ENCODE measurements around the gene MGAT4A. TPM values are rescaled to one million over a fixed set of nuclear protein-coding genes. Genes with fewer than 3 reads are reported as not detected.

The MGAT4A gene
- total and polyA plus RNA-seq, 10 of the 15 experiments (the other 5 are each of a cell fraction or from before 2014, with no cell fraction given), result 4.3 to 23.4 (median 13.6) TPM

DNA sequence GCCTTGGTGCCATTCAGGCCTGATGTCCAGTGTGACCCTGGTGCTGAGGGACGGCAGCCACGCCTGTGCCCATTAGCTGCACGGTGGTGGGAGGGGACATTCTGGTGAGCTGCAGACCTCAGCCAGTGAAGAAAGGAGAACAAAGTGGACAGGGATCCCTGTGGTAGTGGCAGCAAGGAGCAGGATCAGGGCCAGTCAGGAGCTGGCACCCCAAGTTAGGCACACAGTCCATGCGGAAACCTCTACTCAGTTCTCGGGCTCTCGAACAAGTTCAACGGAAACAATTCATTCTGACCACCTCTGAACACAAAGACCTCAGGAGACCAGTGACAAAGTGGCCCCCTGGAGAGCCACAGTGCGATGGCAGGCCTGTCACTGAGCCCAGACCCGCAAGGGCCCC is 152.7 kb downstream of the MGAT4A start:
- peaks cover 8% of the 10 kb centered on the region; the same call in 1 of the 2 replicates for H3K4me1 ChIP-seq (ENCODE audit: control insufficient read depth, insufficient read depth, low read length)
- FAIRE-seq (no peak), ATAC-seq (no peak), DNase-seq (ENCODE audit: low read depth, low spot score) (no peak)
- no peak overlapping the region for H3K4me3 ChIP-seq
- in situ Hi-C loops (cut with MboI) (no loop called here), intact Hi-C loops (cut with micrococcal nuclease; ENCODE audit: unreplicated experiment) (no loop called here)
- no peak overlapping the region for H2AFZ ChIP-seq (ENCODE audit: control insufficient read depth, low read depth, low read length)
- TSS peak; percentile 3 for BruUV-seq (replicated peaks)
- WGBS (ENCODE audit: insufficient coverage, insufficient replicate concordance, low lambda C conversion rate, missing lambda C conversion rate), result 100% methylated on average over 9 of the region's 9 CpGs
- no peaks in the 10 kb centered on the region for H4K20me1 ChIP-seq (ENCODE audit: control insufficient read depth, insufficient read depth)
- RAD21 ChIA-PET (ENCODE audit: unreplicated experiment), result no interaction called here
- H3K9ac ChIP-seq (ENCODE audit: control insufficient read depth, insufficient read depth, low read length), result no peak overlapping the region
- POLR2A ChIA-PET, result no interaction called here
- H3K79me2 ChIP-seq (ENCODE audit: control insufficient read depth, insufficient read depth, low read length), result no peaks in the 10 kb centered on the region
- TF ChIP-seq SIN3A (IDR thresholded peaks at IDR 0.05; ENCODE audit: low read depth, low read length) (no peak), EZH2 (IDR thresholded peaks at IDR 0.05; ENCODE audit: borderline replicate concordance, control insufficient read depth, low read depth, low read length) (no peak), WRNIP1 (IDR thresholded peaks at IDR 0.05; ENCODE audit: borderline replicate concordance, low read depth, low read length) (no peak), SUZ12 (IDR thresholded peaks at IDR 0.05; ENCODE audit: unreplicated experiment) (no peak), CREB1 (IDR thresholded peaks at IDR 0.05; ENCODE audit: low read depth) (no peak), RAD51 (IDR thresholded peaks at IDR 0.05) (no peak), NFYA (IDR thresholded peaks at IDR 0.05; ENCODE audit: borderline replicate concordance, low read depth, low read length) (no peak), ASH2L (IDR thresholded peaks at IDR 0.05; ENCODE audit: borderline replicate concordance, low read depth) (no peak), POLR2AphosphoS5 (IDR thresholded peaks at IDR 0.05; ENCODE audit: low read length) (no peak)
- TF ChIP-seq, protein P1, sequence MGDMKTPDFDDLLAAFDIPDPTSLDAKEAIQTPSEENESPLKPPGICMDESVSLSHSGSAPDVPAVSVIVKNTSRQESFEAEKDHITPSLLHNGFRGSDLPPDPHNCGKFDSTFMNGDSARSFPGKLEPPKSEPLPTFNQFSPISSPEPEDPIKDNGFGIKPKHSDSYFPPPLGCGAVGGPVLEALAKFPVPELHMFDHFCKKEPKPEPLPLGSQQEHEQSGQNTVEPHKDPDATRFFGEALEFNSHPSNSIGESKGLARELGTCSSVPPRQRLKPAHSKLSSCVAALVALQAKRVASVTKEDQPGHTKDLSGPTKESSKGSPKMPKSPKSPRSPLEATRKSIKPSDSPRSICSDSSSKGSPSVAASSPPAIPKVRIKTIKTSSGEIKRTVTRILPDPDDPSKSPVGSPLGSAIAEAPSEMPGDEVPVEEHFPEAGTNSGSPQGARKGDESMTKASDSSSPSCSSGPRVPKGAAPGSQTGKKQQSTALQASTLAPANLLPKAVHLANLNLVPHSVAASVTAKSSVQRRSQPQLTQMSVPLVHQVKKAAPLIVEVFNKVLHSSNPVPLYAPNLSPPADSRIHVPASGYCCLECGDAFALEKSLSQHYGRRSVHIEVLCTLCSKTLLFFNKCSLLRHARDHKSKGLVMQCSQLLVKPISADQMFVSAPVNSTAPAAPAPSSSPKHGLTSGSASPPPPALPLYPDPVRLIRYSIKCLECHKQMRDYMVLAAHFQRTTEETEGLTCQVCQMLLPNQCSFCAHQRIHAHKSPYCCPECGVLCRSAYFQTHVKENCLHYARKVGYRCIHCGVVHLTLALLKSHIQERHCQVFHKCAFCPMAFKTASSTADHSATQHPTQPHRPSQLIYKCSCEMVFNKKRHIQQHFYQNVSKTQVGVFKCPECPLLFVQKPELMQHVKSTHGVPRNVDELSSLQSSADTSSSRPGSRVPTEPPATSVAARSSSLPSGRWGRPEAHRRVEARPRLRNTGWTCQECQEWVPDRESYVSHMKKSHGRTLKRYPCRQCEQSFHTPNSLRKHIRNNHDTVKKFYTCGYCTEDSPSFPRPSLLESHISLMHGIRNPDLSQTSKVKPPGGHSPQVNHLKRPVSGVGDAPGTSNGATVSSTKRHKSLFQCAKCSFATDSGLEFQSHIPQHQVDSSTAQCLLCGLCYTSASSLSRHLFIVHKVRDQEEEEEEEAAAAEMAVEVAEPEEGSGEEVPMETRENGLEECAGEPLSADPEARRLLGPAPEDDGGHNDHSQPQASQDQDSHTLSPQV (IDR thresholded peaks at IDR 0.05), result no peak
- TF ChIP-seq, protein P2, sequence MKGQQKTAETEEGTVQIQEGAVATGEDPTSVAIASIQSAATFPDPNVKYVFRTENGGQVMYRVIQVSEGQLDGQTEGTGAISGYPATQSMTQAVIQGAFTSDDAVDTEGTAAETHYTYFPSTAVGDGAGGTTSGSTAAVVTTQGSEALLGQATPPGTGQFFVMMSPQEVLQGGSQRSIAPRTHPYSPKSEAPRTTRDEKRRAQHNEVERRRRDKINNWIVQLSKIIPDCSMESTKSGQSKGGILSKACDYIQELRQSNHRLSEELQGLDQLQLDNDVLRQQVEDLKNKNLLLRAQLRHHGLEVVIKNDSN (IDR thresholded peaks at IDR 0.05; ENCODE audit: borderline replicate concordance, extremely low read length, insufficient read depth, low read depth, low read length), result no peak
- H3K36me3 ChIP-seq (ENCODE audit: control insufficient read depth in 2 of 2, insufficient read depth in 2 of 2, low read length in 1 of 2), result peaks cover 30 to 37% of the 10 kb centered on the region in 2 experiments
- CTCF ChIA-PET, result interaction anchor here (1.7 kb wide), 1 partner anchor 9 kb away, joined by 6 read pairs; no protein-coding TSS in a partner anchor
- SMC1A ChIA-PET (ENCODE audit: uncharacterized antibody, unreplicated experiment), result no interaction called here
- H3K27ac ChIP-seq (ENCODE audit: control insufficient read depth, insufficient read depth), result no peak overlapping the region
- H3K27me3 ChIP-seq (replicated peaks in 1 of 2; ENCODE audit: control insufficient read depth in 2 of 2, insufficient read depth in 2 of 2, low read length in 1 of 2), result no peaks in the 10 kb centered on the region
- no peaks in the 10 kb centered on the region for H3K9me3 ChIP-seq (replicated peaks; ENCODE audit: control insufficient read depth, insufficient read depth, low read length)
- H3K4me2 ChIP-seq (ENCODE audit: control insufficient read depth, insufficient read depth), result no peak overlapping the region

All from GM12878 (cell line).